Measurements from ENCODE around the gene CORO2B.
"Not testable (repeated sequence)": the region's sequence is repeated elsewhere in the genome, so short reads cannot be mapped to it uniquely, and the experiment has no call there.

The CORO2B gene

DNA sequence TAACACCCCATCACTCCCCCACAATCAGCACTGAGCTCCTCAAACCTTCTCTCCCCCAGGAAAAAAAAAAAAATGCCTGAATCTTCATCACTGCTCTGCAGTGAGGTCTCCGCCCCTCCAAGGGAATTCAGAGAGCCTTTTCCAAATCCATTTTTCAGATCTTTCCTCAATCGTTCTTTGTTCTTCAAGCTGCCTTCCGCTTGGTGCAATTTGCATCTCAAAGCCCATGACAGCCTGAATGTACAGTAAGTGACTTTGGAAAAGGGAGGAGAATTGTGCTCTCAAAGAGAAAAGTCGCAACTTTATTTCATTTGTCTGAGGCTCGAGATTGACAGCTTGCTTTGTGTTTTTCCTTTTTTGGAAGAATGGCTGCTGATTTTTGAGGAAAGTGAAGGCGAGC lies 75.0 kb downstream of the CORO2B start:
- DNase-seq, result no peak

DNA sequence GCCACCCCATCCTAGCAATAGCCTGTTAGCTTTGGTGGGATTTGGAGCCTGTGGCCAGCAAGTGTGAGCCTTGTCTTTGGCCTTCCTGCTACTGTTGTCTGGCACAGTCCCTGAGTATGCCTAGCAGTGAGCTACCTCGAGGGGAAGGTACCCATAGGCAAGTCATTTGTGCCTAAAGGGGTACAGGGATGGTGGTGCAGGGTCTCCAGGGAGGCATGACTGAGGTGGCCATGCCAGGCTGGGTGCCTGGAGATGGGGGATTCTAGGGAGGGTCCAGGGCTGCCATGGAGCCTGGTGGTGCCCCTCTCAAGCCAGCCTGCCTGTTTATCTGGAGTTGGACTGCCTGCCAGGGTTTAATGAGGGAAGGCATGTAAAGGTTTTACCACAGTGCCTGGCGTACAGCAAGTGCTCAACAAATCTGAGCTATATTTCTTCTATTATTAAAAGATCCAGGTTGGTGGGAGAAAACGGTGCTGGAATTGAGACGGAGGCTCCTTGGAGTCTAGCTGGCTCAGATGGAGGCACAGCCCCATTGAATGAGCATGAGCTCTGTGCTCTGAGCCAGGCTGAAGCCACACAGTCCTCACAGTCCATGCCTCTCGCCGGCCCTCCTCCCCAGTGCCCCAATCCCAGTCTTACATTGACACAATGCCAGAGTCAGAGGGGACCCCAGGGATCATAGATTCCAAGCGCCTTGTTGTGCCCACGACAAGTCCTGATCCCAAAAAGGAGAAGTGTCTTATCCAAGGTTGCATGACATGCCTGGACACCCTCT lies 76.2 kb downstream of the CORO2B start:
- no peak for DNase-seq

DNA sequence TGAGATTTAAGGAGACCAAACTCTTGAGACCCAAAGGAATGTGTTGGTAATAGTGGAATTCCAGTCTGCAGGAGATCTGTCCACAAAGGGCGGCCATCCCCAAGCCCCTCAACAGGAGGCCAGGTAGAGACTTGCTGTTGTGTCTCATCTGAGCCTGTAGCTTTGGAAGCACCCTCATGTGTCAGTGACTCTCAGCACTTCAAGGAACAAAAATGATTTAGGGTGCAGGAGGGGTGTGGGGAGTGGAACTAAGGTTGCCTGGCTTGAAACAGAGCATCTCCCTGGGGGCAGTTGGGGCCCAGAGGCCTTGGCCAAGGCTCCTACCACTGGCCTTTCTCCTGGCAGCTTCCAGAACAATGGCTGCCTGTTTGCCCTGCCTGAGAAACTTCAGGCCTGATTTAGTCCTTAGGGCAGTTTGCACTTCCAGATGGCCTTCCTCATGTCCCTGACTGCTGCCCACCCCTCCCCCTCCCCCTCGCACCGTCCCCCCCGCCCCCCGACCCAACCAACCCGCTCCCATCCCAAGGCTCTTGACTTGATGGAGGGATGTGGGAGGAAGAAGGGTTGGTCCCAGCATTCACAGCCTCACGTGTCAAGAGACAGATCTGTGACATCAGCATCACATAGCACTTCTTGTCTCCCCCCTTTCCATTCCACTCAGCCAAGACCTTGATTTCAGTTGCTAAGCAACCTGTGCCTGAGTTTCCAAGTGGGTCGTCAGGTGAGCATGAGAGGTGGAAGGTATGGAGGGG lies 77.1 kb downstream of the CORO2B start:
- DNase-seq, result no peak

DNA sequence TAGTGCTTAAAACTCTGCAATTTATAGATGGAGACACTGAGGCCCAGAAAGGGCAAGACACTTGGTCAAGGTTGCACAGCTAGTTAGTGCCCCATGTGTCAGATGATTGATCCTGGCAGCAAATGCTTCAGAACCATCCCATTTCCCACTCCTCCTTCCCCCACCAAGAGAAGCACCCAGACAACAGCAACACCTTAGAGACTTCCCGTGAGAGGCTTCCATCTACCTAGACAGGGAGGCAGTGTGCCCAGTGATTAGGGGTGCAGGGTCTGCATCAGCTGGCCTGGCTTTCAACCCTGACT lies 77.6 kb downstream of the CORO2B start:
- no peak for DNase-seq

DNA sequence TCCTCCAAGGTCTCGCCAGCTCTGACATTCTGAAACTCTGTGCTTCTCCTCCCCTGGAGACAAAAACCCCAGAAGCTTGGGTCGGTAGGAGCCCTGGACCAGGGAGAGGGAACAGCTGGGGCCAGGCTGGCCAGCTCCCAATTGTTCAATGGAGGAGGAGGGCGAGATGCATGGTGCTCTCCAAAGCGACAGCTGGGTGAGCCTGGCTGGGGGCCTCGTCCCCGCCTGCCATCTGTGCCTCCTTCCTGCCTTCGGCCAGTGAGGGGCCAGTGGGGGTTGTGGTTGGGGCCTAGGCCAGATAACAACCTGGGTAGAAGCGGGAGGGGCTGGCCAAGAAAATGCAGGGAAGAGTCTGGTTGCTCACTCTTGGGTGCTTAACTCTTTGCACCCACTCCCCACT lies 79.4 kb downstream of the CORO2B start:
- DNase-seq, result no peak

DNA sequence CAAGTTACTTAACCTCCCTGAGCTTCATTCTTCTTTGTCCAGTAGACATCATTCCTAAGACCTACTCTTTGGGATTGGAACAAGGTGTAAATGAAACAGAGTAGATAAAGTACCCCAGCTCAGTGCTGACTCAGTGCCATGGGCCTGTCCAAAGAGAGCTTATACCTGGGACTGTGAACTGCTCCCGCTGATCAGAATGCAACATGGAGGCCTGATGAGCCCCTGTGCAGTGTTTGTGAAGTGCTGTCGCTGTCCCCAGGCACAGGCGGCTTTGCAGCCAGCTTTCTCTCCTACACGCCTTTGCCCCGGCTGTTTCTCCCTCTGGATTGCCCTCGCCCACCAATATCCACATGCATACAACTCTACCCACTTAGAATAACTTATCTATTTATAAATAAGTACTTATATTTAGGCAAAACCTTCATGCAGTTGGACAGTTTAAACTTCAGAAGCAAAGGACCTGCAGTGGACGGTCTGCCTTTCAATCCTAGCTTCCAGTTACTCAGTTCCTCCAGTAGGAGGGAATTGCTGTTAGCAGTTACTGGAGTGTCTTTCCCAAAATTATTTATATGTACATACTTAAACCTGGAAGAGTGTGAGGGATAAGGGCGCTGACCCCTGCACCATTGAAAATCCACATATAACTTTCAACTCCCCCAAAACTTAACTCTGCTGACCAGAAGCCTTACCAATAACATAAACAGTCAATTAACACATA lies 80.0 kb downstream of the CORO2B start:
- no peak for DNase-seq

DNA sequence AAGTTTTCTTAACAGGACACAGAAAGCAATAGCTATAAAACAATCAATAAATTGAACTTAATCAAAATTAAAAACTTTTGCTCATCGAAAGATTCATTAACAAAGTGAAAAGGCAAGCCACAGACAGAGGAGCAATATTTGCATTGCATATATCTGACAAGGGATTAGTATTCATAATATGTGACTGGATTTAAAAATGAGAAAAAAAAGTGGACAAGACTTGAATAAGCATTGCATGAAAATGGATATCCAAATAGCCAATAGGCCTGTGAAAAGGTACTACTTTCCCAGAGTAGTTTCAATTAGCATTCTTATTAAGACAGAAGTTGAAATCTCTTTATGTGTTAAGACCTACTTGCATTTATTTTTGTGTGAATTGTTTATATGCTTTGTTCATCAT lies 84.7 kb downstream of the CORO2B start:
- no peak for DNase-seq

DNA sequence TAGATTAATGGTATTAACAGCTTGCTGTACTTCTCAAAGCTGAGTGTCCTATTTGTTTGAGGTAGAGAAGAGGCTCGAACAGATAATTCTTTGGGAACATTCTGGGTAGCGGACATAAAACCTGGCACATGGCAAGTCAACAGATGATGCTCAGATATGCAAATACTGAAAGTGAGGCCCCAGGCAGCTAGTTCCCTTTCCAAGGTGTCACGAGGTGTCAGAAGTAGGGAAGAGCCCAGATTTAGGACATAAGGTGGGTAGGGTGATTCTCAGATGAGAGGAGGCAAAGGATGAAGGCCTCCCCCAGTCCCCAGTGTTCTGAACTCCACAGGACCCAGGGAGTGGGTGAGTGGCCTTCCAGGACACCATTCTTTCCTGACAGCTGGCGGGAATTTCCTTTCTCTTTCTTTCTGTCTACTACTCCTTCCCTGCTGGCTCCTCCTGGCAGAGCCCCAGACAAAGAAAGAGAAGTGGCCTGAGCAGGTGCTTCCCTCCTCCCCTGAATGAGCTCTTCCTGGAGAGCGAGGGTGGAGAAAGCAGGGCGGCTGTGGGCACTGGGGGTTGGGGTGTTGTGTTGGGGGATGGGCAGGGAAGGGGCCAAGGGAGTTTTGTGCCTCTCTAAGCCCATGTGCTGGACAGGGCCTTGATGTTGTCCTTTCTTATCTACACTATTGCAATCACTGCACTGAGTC lies 87.5 kb downstream of the CORO2B start:
- DNase-seq, result no peak

DNA sequence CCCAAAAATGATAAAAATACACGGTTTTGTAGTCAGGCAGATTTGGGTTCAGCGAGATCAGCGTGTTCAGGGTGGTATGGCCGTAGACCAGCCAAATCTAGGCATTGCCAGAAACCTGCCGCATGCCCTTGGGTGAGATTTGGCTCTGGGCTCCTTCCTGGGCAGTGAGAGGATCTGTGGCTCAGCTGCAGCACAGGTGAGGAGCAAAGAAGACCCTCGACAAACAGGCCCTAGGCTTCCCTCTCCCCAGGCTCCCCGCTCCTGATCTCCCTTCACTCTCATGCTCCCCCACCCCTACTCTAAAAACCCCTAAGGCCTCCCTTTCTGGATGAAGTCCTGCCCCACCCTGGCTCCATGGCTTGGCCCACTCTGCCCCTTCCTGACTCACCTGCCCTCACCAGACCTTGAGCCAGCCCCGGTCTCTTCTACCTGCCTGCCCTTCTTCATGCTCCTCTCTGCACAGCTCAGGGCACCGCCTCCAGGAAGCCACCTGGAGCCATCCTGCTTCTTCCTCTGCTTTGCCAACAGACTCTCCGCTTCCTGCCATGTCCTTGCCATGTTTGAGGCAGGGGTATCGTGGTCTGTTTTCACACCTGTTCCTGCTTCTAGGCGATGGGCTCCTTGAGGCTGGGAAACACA lies 88.1 kb downstream of the CORO2B start:
- no peak for DNase-seq

DNA sequence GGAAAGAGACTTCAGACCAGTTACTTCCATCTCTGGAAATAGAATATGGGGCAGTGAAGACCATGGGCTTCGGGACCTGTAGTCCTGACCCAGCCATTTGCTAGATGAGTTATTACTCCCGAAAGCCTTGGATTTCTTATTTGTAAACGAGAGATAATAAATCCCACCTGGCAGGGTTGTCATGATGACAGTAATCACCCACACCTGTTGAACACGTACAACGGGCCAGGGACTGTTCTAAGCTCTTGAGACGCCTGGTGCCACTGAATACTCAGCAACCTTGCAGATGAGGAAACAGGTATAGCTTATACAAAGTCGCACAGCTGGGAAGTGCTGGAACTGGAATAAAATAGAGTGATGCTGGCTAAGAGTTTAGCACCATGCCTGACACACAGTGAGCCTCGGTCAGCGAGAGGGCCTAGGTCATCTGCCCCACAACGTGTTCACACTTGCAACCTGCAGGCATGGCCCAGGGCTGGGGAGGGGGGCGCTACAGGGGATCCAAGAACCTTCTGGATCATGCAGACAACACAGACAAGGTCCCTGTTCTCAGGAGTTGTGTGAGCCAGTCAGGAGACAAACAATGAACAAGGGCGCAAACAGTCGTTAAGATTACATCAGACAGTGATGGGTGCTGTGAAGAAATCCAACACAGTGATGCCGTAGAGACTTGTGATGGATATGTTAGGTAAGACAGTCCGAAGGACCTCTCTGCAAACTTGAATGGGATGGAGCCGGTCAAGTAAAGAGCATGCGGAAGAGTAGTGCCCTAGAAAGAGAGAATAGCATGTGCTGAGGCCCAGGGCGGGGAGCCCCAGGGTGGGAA lies 89.2 kb downstream of the CORO2B start:
- DNase-seq, result no peak

DNA sequence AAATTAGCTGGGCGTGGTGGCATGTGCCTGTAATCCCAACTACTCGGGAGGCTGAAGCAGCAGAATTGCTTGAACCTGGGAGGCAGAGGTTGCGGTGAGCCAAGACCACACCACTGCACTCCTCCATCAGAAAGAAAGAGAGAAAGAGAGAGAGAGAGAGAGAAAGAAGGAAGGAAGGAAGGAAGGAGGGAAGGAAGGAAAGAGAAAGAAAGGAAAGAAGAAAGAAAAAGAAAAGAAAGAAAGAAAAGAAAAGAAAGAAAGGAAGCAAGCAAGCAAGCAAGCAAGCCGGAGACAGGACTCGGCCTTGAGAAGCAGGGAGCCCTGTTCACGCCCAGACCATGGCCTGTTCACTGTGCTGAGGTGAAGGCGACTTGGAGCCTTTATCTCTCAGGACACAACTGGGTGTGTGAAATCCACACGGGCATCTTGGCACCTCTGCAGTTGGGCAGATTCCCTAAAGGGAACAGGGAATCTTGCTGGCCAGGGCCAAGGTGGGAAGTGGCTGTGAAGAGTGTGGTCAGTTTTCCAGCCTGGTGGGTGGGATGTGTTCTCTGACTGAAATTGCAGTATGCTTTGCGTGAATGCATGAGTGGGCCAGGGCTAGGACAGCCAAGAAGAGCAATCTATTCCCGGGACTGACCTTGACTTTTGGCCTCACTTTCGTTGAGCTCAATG lies 90.3 kb downstream of the CORO2B start:
- DNase-seq, result no peak

DNA sequence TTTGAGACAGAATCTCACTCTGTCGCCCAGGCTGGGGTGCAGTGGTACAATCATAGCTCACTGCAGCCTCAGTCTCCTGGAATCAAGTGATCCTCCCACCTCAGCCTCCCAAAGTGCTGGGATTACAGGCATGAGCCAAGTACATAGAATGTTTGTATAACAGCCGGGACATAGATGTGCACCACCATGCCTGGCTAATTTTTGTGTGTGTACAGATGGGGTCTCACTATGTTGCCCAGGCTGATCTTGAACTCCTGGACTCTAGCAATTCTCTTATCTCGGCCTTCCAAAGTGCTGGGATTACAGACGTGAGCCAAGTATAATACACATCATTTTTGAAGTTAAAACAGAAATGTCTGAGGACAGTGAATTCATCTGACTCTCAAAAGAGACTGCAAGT lies 93.5 kb downstream of the CORO2B start:
- DNase-seq, result no peak

DNA sequence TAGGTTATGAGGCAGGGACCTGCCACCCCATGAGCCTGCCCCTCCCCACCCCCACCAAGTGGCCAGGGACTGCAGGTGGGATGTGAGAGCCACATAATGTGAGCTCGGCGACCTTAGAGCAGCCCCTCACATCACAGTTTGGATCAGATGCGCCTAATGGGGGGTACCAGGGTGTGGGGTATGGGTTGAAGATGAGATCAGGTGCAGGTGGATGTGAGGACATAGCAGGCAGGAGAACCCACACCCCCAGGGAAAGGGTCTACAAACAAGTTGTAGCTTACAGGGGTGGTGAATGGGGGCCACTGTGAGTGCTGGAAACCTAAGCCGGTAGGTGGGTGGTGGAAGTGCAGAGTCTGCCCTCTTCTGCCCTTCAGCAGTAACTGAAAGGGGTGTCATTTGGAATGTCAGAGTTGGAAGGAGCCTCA lies 94.0 kb downstream of the CORO2B start:
- DNase-seq, result no peak

DNA sequence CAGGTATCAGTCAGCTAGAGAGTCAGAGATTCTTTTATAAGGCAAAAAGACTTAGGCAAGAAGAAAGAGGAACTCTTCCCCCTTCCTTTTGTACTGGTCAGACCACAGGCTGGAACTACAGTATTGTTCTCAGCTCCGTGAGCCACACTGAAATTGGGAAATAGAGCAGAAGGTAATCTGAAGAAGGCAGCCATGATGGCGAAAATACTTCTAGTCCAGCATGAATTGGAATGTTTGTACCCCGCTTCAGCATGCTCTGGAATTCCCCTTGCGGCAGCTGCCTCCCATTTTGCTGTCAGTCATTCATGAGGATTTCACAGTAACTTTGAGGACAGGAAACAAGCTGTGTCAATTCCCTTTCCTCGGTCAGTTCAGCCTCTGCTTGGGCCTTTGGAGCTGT lies 96.2 kb downstream of the CORO2B start:
- DNase-seq, result no peak

DNA sequence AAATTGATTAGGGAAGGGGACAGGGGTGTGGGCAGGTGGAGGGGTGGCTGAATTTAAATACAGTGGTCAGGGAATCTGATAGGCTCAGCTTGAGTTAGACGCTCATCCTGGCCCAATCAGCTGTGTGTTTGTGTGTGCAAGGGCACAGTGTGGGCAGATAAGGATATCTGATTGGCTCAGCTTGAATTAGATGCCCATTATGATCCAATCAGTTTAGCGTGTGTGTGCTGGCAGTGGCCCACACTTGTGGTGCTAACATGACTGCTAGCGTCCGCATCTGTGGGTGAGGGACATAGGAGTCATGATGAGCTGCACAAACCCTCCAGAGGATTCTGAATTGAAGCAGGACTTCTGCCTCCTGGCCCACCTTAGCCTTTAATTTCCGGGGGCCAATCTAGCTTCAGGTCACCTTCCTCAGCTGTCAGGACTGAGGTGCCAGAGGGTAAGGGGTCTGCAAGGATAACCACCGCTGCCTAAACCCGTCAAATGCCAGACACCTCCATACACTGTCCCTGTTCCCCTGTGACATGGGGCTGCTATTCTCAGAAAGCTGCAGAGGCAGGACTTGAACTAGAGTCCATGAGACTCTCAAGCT lies 97.3 kb downstream of the CORO2B start:
- no peak for DNase-seq

DNA sequence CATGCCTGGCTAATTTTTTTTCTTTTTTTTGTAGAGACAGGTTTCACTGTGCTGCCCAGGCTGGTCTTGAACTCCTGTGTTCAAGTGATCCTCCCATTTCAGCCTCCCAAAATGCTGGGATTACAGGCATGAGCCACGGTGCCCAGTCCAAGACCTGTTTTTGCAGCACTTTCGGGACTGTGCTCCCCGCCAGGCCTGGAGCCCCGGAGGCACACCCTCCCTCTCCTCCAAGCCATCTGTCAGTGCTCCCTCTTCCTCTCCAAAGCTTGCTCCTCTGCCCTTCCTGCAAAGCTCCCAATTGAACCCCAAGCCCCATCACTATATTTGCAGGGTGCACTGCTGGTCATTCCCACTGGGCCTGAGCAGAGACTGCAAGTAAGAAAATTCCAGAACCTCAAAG lies 98.1 kb downstream of the CORO2B start:
- DNase-seq, result no peak

DNA sequence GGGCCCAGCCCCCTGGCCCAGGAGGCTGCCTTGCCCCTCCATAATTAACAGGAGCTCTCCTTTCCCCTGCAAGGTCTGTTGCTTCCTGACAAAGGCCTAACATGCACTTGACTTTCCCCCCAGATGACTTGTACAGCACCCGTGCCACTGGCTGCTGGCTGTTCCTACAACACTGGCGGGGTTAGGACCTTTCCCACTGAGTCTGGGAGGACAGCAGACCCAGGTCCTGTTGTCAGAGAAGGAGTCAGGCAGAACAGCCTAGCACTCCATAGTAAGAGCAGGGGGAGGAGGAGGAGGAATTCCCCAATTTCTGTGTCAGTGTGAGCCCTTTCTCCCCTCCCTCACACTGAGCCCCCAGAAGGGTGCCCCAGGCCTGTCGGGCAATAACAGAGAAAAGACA lies 99.2 kb downstream of the CORO2B start:
- no peak for DNase-seq

DNA sequence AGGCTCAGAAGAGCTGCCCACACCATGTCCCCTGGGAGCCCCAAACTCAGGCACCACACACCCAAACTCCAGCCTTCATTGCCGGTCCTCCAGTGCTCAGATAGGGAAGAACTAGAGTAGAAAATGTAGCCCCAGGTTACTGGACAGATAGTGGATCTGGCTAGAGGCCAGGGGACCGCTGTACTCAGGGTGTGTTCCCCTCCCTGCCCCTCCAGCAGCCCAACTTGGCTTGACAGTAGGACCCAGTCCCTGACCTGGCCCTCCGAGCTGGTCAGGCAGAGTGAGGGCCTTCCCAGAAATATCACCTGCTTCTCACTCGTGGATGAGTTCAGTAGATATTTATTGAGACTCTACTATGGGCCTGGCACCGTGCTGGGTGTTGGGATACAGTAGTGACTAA lies 100.0 kb downstream of the CORO2B start:
- no peak for DNase-seq

DNA sequence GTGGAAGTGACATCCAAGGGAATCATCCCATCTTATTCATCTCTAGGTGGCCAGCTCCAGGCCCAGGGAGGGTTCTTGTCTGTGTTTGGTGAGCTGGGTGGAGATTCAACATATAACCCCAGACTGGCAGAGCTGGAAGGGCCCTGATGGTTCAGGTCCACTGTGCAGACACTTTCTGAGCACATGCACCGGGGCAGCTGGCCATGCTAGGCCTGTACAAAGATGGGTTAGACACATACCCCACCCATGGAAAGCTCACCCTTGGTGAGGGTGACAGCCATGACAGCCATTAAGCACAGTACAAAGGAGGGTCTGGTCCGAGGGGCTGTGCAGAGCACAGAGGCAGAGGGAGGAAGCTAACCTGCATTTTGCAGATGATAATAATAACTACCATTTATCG lies 100.4 kb downstream of the CORO2B start:
- no peak for DNase-seq

DNA sequence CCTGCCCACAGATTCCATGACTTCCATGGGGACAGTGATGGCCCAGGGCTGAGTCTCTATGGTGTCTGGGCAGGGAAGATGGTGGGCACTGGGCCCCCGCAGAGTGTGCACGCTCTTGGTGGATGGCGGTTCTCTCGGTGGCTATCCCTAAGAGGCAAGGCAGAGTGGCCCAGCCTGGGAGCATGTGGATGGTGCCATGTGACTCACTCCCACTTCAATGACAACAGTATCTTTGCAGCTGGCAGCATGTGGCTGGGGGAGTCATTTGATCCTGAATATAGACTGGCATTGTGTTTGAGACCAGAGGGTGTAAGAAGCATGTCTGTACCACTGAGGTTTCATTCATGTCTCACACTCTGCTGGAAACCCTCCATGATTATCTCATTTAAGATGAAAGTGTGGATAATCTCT lies 101.2 kb downstream of the CORO2B start:
- DNase-seq, result no peak

DNA sequence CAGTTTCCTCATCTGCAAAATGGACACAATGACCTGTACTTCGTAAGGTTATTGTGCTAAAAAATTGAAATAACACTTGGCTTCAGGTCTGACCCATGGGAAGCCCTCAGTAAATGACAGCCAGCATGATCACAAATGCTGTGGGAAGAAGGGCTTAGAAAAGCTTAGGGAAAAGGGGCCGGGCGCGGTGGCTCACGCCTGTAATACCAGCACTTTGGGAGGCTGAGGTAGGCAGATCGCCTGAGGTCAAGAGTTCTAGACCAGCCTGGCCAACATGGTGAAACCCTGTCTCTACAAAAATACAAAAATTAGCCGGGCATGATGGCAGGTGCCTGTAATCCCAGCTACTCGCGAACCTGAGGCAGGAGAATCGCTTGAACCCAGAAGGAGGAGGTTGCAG lies 102.0 kb downstream of the CORO2B start:
- not testable (repeated sequence) for DNase-seq

Data from NCI-H748 treated with DMSO at 0.1 percent for 48 hours (cell line).